Activated CD8-positive, alpha-beta memory T cell treated with anti-CD3 and anti-CD28 coated beads, Interleukin-2, amount 50 U/mL, for 4 hours (primary cell): ENCODE results near the gene LINC00632.

Source experiments
- DNase-seq: peaks from one replicate; pipeline ENCODE4 v3.0.0-alpha.2; 2020

The LINC00632 gene

DNA sequence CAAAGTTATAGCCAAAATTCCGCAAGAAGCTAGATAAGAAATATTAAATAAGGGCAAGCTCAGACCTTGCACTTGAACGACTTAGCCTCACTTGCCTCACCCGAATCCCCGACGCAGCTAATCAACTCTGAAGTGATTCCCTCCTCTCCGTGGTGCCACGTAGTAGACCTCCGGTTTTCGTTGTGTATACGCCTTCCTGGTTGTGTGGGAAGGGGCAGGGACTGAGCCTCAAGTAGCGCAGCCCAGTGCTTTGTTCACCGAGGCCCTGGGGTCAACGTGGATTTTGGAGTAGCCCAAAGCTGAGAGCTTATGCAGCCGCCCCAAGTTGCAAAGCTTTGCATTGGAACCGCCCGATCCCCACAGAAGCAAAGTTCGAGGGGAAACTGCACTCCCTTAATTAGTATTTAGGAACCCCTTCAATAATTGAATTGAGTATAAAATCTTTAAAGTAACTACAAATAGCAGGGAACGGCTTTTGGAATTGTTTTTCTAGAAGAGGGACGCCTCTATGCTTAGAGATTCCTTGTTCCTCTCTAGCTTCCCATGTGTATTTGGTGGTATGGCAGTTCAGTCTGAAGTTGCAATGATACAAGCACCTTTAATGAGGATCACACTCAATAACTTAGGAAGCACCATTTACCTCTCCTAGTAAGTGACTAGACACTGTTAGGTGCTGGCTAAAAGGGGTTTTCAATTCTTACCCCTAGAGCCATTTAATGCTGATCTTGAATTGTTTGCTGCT is 55.7 kb downstream of the LINC00632 start:
- no peak for DNase-seq

DNA sequence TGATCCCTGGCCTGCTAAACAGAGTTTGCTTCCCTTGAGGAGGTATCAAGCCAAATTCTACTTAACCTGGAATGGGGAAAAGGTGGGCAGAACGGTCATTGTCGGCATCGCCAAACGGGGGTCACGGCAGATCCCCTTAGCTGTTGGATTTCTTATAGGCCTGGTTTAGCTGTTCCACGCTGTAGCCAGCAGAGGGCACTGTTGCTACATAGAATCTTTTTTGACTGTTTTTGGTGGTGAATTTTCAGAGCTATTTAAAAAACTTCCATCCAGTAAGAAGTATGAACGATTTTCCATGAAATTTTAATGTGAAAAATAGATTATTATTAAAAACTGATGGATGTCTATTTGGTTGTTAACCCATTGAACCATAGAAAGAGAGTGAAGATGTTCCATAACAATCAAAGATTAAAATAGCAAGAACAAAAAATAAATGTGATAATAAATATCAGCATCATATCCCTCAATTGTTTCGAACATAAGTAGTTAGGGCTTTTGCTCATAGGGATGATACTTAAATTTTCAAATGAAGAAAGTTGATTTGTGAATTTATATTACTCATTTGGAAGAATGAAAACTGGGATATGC is 56.6 kb downstream of the LINC00632 start:
- DNase-seq = peak; percentile 34

DNA sequence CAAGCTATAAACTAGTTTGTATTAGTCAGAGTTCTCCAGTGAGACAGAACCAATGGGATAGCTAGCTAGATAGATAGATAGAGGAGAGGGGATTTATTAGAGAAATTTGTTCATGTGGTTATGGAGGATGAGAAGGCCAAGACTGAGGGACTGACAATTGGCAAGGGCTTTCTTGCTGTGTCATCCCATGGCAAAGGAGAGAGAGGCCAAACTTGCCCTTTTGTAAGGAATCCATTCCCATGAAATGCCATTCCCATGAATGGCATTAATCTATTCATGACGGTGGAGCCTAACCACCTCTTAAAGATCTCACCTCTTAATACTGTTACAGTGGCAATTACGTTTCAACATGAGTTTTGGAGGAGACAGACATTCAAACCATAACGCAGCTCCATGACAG is 58.1 kb downstream of the LINC00632 start:
- DNase-seq = no peak

DNA sequence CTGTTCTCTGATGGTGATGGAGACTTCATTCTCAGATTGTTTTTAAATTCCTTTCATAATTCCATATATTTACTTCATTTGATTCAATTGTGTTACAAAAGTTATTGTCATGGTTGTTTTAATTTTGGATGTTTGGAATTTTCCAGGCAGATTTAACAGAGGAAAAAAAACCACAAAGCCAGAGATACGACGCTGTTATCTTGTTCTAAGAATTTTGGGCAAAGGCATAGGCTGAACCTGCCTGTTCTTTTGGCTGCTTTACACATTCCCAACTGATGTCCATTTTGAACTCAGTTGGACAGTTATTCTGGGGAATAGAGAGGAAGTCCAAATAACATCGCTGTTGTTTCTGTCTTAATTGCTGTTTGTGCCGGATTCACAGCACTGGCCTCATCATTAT is 65.7 kb downstream of the LINC00632 start:
- DNase-seq = no peak

DNA sequence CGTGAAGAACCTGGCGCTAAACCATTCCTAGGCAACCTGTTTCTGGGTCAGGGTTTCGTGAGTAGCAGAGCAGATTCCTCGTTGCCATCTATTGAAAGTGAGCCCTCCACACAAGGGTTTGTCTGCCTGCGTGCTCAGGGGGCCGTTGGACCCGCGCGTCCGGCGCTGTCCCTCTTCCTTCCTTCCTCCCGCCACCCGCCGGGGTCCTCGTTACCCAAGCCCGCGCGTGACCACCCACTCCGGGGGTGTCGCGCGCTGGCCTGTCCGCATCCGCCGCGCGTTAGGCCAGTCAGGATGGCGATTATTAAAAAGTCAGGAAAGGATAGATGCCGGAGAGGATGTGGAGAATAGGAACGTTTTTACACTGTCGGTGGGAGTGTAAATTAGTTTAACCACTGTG is 66.8 kb downstream of the LINC00632 start:
- DNase-seq = no peak

DNA sequence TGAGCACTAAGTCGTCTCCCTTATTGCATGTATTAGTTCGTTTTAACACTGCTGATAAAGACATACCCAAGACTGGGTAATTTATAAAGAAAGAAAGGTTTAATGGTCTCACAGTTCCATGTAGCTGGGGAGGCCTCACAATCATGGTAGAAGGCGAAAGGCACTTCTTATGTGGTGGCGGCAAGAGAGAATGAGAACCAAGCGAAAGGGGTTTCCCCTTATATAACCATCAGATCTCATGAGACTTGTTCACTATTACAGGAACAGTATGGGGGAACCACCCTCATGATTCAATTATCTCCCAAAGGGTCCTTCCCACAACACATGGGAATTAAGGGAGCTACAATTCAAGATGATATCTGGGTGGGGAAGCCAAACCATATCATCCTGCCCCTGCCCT is 85.1 kb downstream of the LINC00632 start:
- no peak for DNase-seq

DNA sequence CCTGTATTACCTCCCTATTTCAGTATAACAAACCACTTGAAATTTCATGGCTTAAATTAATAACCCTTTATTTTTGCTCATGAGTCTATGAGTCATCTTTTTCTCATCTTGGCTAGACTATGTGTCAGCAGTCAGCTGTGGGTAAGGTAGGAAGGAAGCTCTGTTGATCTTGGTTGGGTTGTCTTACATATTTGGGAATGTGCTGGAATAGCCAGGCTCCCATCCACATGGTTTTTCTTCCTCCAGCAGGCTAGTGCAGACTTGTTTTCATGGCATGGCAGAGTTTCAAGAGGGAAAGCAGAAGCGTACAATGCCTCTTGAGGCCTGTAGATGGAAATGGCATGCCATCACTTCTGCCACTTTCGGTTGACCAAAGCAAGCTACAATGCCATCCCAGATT is 89.7 kb downstream of the LINC00632 start:
- DNase-seq = no peak

DNA sequence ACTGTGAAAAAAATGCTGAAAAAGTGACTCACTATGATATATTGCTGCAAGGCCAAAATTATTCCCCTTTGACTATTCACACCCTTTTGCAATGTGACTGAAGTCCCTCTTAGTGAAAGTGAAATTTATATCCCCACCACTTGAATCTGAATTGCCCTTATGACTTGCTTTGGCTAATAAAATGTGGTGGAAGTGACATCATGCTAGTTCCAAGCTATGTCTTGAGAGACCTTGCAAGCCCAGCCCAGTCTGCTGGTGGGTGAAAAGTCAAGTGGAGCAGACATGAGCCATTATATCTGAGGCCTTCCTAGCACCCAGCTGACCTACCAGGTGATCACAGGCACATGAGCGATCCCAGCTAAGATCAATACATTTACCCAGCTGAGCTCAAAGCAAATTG is 94.7 kb downstream of the LINC00632 start:
- no peak for DNase-seq

DNA sequence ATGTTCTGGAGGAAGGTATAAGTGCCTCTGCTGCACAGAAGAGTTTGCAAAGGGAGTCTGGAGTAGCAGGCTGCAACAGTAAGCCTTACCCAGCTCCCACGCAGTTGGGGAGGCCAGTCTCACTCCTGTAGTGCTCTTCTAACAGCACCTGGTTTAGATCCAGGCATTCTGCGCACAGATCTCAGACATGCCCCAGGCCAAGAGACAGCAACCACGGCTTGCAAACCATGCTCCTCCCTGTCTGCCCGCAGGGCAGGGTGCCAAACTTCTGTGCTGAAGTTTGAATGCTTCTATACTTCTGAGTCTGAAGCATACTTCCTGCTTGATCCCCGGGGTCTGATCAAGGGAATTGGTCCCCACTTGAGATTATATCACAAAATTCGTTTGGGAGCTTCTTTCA is 106.3 kb downstream of the LINC00632 start:
- no peak for DNase-seq

DNA sequence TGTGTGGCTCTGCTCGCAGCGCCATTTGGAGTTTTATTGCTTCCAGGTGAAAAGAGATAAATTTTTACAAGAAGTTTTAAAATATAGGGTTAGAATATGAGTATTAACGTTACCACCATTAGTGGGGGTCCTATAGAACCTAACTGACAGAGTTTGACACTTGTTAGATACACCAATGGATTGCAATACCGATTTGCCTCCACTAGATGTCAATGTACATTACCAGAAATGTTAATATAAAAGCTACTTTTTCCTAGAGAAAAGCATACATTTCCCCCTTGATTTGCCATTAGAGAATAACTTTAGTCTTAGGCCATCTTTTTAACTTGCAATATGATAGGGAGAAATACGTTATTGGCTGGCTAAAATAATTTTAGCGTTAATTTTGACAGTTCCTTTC is 108.4 kb downstream of the LINC00632 start:
- no peak for DNase-seq

DNA sequence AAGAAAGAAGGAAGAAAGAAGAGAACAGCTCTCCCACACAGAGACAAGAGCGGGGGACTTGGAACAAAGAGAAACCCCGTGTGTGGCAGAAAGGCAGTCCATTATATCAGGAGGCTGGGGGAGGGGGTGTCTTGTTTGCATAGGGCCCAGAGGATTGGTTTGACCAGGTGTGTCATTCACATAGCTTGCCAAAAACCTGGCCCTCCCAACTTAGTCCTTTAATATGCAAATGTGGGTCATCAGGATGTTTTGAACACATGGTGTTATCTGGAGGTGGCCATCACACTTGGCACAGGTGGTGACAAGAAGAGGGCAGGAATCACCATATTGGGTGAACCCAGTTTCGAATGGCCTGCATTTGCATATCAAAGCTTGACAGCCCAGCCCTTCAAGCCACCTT is 111.7 kb downstream of the LINC00632 start:
- no peak for DNase-seq

DNA sequence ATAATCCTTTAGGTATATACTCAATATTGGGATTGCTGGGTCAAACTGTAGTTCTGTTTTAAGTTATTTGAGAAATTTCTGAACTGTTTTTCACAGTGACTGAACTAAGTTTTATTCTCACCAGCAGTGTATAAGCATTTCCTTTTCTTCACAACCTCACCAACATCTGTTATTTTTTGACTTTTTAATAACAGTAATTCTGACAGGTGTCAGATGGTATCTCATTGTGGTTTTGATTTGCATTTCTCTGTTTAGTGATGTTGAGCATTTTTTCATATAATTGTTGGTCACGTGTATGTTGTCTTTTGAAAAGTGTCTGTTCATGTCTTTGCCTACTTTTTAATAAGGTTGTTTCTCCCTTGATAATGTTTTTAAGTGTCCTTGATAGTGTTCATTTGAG is 112.6 kb downstream of the LINC00632 start:
- no peak for DNase-seq

DNA sequence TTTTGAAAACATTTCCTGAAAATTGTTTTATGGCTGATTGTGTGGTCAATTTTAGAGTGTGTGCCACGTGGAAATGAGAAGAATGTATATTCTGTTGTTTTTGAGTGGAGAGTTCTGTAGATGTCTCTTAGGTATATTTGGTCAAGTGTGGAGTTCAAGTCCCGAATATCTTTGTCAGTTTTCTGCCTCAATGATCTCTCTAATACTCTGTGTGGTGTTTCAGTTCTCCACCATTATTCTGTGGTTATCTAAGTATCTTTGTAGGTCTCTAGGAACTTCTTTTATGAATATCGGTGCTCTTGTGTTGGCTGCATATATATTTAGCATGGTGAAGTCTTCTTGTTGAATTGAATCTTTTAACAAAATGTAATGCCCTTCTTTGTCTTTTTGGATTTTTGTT is 113.3 kb downstream of the LINC00632 start:
- no peak for DNase-seq

DNA sequence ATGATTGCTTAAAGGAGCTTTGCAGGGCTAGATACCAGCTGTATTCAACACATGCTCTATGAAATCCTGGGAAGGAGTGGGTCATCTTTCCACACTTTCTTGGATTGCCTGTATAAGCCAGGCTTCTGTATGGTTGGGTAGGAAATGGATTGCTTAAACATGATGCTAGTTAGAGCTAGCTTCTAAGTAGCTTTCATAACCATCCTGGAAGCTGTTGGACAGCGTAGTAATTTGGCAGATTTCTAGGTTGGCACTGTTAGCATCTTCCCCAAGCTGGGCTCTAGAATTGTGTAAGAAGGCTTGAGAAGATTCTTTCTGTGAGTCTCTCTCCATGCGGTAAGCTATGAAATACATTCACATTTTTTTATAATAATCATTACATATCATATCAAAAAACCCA is 127.3 kb downstream of the LINC00632 start:
- no peak for DNase-seq
